Urinary bladder (tissue), 4 donors: ENCODE data around the gene ACTR8. TPM values are rescaled to one million over a fixed set of nuclear protein-coding genes. Genes with fewer than 3 reads are reported as not detected.
"Not testable (repeated sequence)": the region's sequence is repeated elsewhere in the genome, so short reads cannot be mapped to it uniquely, and the experiment has no call there.

Experiments
- DNase-seq: peaks from one replicate; pipeline ENCODE4 v3.0.0-alpha.2; 2015; ENCODE audit errors: extremely low spot score
- H3K27ac ChIP-seq: one replicate; pipeline ENCODE4 v1.5.1; 2013; ENCODE audit warnings: low read depth, mild to moderate bottlenecking, moderate library complexity
- H3K36me3 ChIP-seq: one replicate; pipeline ENCODE4 v1.6.1; 2013; ENCODE audit warnings: mild to moderate bottlenecking, moderate library complexity; ENCODE audit not compliant: insufficient read depth
- H3K4me1 ChIP-seq: one replicate; pipeline ENCODE4 v1.6.1; 2013; ENCODE audit warnings: mild to moderate bottlenecking, moderate library complexity; ENCODE audit not compliant: insufficient read depth
- H3K4me3 ChIP-seq: one replicate; pipeline ENCODE4 v1.5.1; 2013; ENCODE audit warnings: low read depth, low read length
- WGBS: extraction: QIAGEN DNeasy Blood & Tissue Kit; methylation state at CpG from one replicate; pipeline ENCODE4 v1.1.7; 2013; 5-methylcytosine and 5-hydroxymethylcytosine counted together
- polyA plus RNA-seq: library from polyadenylated mRNA; stranded (reverse); fragments of 200-250 nt; gene quantifications from one replicate; pipeline ENCODE4 v1.2.3, GENCODE V29; 2013
- total RNA-seq: library from RNA; depleted of rRNA; stranded (reverse); fragments of >200 nt; gene quantifications from one replicate; pipeline ENCODE4 v1.2.3, GENCODE V29; 2014
- donor health status: healthy with polysubstance abuse.
- donor health status: healthy.

Gene ACTR8, protein sequence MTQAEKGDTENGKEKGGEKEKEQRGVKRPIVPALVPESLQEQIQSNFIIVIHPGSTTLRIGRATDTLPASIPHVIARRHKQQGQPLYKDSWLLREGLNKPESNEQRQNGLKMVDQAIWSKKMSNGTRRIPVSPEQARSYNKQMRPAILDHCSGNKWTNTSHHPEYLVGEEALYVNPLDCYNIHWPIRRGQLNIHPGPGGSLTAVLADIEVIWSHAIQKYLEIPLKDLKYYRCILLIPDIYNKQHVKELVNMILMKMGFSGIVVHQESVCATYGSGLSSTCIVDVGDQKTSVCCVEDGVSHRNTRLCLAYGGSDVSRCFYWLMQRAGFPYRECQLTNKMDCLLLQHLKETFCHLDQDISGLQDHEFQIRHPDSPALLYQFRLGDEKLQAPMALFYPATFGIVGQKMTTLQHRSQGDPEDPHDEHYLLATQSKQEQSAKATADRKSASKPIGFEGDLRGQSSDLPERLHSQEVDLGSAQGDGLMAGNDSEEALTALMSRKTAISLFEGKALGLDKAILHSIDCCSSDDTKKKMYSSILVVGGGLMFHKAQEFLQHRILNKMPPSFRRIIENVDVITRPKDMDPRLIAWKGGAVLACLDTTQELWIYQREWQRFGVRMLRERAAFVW
- 32.4 TPM for total RNA-seq
- 11.3 TPM for polyA plus RNA-seq

DNA sequence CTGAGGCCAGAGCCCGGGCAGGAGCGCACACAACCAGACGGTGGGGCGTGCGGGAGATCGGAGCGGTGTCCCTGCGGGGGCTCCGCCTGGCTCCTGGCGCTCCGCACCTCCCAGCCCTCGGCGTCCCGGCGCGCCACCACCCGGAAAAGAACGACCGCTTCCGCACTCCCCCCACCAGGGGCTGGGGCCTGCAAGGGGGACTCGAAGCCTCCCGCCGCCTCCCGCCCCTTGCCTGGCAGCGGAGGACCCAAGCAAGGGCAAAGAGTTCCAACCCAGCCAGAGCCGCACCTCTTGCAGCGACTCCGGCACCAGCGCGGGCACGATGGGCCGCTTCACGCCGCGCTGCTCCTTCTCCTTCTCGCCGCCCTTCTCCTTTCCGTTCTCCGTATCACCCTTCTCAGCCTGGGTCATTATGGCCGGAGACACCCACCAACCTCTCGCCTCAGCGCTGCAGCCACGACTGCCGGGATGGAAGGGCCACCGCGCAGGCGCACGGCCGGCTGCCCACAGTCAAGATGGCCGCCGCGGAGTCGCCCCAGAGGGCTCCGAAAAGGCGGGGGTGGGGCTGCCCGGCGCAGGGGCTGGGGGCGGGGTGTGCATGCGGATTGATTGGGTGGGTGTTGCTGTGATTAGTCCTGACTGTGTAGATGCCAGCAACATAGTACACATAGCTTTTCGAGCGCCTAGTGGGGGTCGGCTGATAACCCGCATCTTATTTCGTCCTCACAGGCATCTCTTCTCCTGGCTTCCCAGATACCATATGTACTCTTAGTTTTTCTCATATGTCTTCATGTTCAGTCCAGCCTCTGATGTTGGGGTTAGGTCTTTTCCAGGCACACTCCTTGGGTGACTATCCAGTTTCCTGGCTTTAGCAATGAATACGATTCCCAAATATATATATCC, at the start of gene ACTR8:
ACTR8 (minus strand) TSS at position 462 of the 903 bp plus-strand sequence; CDS start at position 411, 51 bp downstream.
- Histone ChIP-seq H3K4me3 (peak within 1 kb of the TSS; percentile 95), H3K36me3 (peaks cover 13% of the 10 kb centered on the region)
- WGBS: under 1% methylated on average over 65 of the region's 65 CpGs

DNA sequence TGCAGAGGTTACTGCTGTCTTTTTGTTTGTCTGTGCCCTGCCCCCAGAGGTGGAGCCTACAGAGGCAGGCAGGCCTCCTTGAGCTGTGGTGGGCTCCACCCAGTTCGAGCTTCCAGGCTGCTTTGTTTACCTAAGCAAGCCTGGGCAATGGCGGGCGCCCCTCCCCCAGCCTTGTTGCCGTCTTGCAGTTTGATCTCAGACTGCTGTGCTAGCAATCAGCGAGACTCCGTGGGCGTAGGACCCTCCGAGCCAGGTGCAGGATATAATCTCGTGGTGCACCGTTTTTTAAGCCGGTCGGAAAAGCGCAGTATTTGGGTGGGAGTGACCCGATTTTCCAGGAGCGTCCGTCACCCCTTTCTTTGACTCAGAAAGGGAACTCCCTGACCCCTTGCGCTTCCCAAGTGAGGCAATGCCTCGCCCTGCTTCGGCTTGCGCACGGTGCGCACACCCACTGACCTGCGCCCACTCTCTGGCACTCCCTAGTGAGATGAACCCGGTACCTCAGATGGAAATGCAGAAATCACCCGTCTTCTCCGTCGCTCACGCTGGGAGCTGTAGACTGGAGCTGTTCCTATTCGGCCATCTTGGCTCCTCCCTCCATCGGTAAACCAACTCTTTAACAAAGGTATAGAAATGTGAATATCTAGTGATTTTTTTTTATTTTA, 45.4 kb upstream of the ACTR8 start:
- not testable (repeated sequence) for H3K36me3 ChIP-seq, DNase-seq, H3K4me3 ChIP-seq, H3K27ac ChIP-seq, H3K4me1 ChIP-seq
- WGBS: 64% methylated on average over 30 of the region's 30 CpGs

More for the DNA sequence above, at the start of gene ACTR8:
- peak within 1 kb of the TSS; percentile 63 for H3K27ac ChIP-seq
- peaks cover 6% of the 10 kb centered on the region for H3K4me1 ChIP-seq
- DNase-seq: peak; percentile 58

- no peak for DNase-seq
These were observed 39.3 kb upstream of the ACTR8 start for GRCh38 chr3:53921296-53921695.

DNA sequence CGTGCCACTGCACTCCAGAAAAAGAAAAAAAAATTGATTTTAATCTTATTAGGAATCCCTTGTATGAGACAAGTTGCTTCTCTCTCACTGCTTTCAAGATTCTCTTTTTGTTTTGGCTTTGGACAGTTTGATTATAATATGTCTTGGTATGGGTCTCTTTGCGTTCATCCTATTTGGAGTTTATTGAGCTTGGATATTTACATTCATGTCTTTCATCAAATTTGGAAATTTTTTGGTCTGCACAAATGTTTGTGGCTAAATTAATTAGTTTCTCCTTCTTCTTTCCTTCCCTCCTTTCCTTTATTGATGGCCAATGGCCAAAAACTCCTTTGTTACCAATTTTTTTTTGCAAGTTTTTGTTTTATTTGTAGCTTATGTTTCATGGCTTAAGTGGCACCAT, 37.8 kb upstream of the ACTR8 start:
- Histone ChIP-seq H3K27ac (no peak overlapping the region), H3K36me3 (no peaks in the 10 kb centered on the region), H3K4me3 (no peak overlapping the region), H3K4me1 (no peaks in the 10 kb centered on the region)
- 94% methylated on average over 2 of the region's 2 CpGs for WGBS
- DNase-seq: no peak

More at GRCh38 chr3:53921296-53921695, 39.3 kb upstream of the ACTR8 start:
- whole genome bisulfite sequencing: 51% methylated on average over 1 of the region's 1 CpG
- H3K4me3 ChIP-seq: no peak overlapping the region
- no peak overlapping the region for H3K27ac ChIP-seq
- no peaks in the 10 kb centered on the region for H3K36me3 ChIP-seq
- no peaks in the 10 kb centered on the region for H3K4me1 ChIP-seq

GRCh38 chr3:53913401-53913800, 31.4 kb upstream of the ACTR8 start:
- no peaks in the 10 kb centered on the region for H3K4me1 ChIP-seq
- 93% methylated on average over 8 of the region's 8 CpGs for WGBS
- DNase-seq: no peak
- H3K27ac ChIP-seq: no peak overlapping the region
- no peak overlapping the region for H3K4me3 ChIP-seq
- no peaks in the 10 kb centered on the region for H3K36me3 ChIP-seq

- H3K27ac ChIP-seq: no peak overlapping the region
- no peak for DNase-seq
- no peak overlapping the region for H3K4me3 ChIP-seq
- WGBS: 43% methylated on average over 5 of the region's 5 CpGs
- no peaks in the 10 kb centered on the region for H3K36me3 ChIP-seq
- H3K4me1 ChIP-seq: no peaks in the 10 kb centered on the region
These were observed 20.8 kb upstream of the ACTR8 start for GRCh38 chr3:53902711-53903110.

DNA sequence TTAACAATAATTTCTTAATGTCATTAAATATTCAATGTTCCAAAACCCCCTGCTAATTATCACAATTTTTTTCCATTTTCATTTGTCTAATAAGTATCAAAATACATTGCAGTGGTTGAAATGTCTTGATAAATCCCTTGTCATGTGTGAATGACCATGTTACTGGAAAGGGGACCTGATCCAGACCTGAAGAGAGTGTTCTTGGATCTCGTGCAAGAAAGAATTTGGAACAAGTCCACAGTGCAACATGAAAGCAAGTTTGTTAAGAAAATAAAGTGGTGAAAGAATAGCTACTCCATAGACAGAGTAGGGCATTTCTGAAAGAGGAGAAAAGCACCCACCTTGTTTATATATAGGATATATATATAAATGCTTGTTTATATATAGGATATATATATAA, 20.1 kb upstream of the ACTR8 start:
- H3K4me3 ChIP-seq: no peak overlapping the region
- no peaks in the 10 kb centered on the region for H3K36me3 ChIP-seq
- DNase-seq: no peak
- no peak overlapping the region for H3K27ac ChIP-seq
- 10% methylated on average over 1 of the region's 1 CpG for WGBS
- H3K4me1 ChIP-seq: no peaks in the 10 kb centered on the region

DNA sequence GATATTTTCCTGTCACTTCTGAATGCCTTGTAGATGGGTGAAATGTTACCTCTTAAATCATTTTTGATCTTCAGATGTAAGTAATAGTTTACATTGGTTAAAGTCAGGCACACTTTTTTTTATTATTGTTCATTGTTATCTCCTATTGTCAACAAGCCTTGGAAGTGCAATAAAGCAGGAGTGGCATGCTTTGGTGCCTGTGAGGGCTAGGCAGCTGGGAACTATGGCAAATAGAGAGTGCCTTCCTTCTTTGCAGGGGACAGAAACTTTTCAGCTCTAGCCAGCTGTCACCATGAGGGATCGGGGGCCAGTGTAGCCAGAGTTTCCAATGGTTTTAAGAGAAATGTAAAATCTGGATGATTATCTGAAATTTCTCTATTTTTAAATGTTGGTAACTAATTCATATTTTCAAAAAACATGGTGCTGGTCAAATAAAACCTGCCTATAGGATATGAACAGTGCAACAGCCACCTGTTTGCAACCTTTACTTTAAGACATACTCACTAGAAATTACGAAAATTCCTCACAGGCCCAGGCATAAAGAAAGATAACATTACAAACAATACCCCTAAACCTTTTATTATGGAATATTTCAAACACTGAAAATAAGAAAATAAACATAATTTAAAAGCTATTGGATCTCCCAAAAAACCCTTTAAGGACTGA, 18.8 kb upstream of the ACTR8 start:
- Histone ChIP-seq H3K4me3 (no peak overlapping the region), H3K36me3 (no peaks in the 10 kb centered on the region), H3K27ac (no peak overlapping the region), H3K4me1 (no peaks in the 10 kb centered on the region)
- WGBS: 72% methylated on average over 2 of the region's 2 CpGs
- DNase-seq: no peak

- no peak for DNase-seq
- no peaks in the 10 kb centered on the region for H3K36me3 ChIP-seq
- no peak overlapping the region for H3K27ac ChIP-seq
- WGBS: 48% methylated on average over 2 of the region's 2 CpGs
- no peaks in the 10 kb centered on the region for H3K4me1 ChIP-seq
- no peak overlapping the region for H3K4me3 ChIP-seq
These were observed 17.8 kb upstream of the ACTR8 start for GRCh38 chr3:53899750-53900149.

DNA sequence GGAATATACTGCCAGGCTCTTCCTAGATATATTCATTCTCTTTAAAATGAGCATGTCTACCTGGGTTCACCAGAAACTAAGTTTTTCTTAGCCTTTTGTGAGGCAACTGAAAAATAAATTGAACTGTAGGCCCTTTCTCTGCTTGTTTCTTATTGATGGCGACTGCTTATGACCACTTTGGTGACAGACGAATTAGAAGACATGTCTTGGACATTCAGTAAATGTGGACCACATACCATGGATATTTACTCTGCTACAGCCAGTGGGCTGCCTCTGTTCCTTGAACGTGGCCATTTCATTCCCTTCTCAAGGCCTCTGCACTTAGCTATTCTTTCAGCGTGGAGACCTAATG, 10.3 kb upstream of the ACTR8 start:
- no peaks in the 10 kb centered on the region for H3K4me1 ChIP-seq
- DNase-seq: no peak
- no peaks in the 10 kb centered on the region for H3K36me3 ChIP-seq
- peak overlapping the region; percentile 30 for H3K4me3 ChIP-seq
- 44% methylated on average over 4 of the region's 4 CpGs for WGBS
- H3K27ac ChIP-seq: peak overlapping the region; percentile 82

DNA sequence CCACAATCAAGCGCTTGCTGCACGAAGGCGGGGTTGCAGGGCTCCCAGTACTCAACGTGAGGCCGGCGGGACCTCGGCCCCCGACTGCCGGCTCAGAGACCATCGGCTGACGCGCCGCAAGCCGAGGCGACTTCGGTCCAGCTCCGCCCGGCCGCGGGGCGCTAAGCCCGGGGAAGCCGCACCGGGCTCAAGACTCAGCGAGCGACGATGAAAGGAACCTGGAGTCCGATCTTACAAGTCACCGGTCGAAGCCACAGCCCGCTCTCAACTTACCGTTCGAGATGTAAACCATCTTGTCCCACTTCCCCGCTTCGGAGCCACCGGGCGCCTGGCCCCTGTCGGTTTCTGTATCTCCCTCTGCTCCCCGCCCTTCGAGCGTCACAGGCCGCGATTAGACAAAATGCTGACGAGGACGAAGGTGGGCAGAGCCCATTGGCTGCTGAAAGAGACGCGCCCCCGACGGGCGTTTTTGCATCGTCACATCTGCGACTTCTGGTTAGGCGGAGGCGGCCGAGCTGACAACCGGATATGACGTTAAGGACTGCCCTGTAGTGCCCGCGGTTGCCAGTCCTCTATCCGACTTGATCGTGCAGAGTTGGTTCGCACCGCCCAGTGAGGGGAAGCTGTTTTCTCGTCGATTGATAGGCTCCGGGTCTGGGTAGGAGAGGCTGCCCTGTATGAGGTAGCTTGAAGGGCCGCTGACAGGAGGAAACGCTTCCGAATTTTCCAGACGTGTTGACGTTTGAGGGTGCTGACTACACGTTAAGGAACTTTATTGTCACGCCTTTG, 9.7 kb upstream of the ACTR8 start, which contains the start of gene SELENOK:
SELENOK (minus strand) TSS at position 363 of the 789 bp plus-strand sequence.
- H3K4me3 ChIP-seq: peak within 1 kb of the TSS; percentile 76
- H3K4me1 ChIP-seq: no peaks in the 10 kb centered on the region
- H3K27ac ChIP-seq: peak within 1 kb of the TSS; percentile 82
- no peaks in the 10 kb centered on the region for H3K36me3 ChIP-seq
- peak; percentile 99 for DNase-seq
- under 1% methylated on average over 73 of the region's 73 CpGs for WGBS
